ENCODE results near the gene ANKRD29.

GRCh38 chr18:23636071-23636399, 26.7 kb downstream of the ANKRD29 start:
- TF ChIP-seq CTCF (IDR thresholded peaks at IDR 0.05; ENCODE audit: extremely low read depth in 1 of 2, insufficient read depth in 1 of 2, low read depth in 1 of 2, low read length in 2 of 2) (no peak), EZH2 (IDR thresholded peaks at IDR 0.05; ENCODE audit: borderline replicate concordance, low read depth, low read length, severe bottlenecking) (no peak), POLR2A (IDR thresholded peaks at IDR 0.05; ENCODE audit: low read depth, low read length) (no peak), POLR2AphosphoS5 (IDR thresholded peaks at IDR 0.05; ENCODE audit: insufficient read depth, low read depth, low read length) (no peak), MYC (IDR thresholded peaks at IDR 0.05; ENCODE audit: low read depth, low read length) (no peak)
